ENCODE results near the gene C8A.

C8A gene

DNA sequence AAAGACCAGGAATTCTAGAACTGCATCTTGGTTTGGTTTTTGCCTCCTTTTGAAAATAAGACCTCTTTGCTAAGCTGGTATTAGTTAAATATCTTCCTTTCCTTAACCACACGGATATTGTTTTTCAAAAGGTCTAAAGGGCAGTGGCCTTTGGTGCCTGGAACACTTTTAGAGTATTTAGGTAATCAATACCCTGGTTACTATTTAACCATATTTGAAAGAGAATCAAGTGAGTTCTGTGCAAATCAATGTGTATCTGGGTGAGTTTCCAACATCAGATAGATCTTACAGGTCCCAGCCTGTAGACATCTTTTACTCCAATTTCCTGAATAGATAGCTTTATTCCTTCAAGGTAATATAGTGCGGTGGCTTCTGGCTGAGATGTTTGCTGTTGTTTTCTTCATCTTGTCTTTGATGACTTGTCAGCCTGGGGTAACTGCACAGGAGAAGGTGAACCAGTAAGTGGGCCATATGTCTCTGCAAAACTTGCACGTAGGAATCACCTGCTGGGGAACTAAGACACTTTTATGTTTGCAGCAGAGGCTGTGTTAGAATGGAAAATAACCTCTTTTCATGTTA is at the start of gene C8A:
C8A (plus strand) TSS at position 277 of the 579 bp plus-strand sequence; CDS start at position 382, 105 bp downstream.
- ATAC-seq (no peak), DNase-seq (no peak)
- H3K4me1 Mint-ChIP-seq = no peaks in the 10 kb centered on the region
- H3K9me3 Mint-ChIP-seq = no peaks in the 10 kb centered on the region
- no peak within 1 kb of the TSS for H3K4me3 Mint-ChIP-seq
- H3K36me3 Mint-ChIP-seq (ENCODE audit: low read depth) = no peaks in the 10 kb centered on the region
- peaks cover 4% of the 10 kb centered on the region for H3K27me3 Mint-ChIP-seq
- H3K27ac Mint-ChIP-seq = no peak within 1 kb of the TSS

DNA sequence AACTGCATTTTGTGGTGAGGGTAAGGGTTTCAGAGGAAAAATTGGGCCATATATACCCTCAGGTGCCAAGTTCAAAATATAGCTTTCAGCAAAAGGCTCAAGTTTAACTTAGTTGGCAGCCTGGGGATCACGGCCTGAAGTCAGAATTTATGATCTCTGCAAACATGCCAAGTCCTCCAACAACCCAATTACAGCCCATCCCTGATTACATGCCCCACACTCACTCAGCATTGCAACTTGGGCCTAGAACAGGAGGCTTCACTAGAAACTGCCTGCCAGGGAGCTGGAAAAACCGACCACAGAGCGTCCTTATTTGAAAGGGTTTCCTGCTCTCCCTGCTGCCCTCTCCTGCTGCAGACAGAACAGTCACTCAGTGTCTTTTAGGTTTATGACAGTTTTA is 47.8 kb upstream of the C8A start:
- Mint-ChIP-seq H3K36me3 (ENCODE audit: low read depth) (no peaks in the 10 kb centered on the region), H3K27me3 (peaks cover 13% of the 10 kb centered on the region), H3K4me1 (no peaks in the 10 kb centered on the region), H3K4me3 (no peak overlapping the region), H3K9me3 (no peaks in the 10 kb centered on the region), H3K27ac (no peak overlapping the region)
- DNase-seq (no peak), ATAC-seq (no peak)

DNA sequence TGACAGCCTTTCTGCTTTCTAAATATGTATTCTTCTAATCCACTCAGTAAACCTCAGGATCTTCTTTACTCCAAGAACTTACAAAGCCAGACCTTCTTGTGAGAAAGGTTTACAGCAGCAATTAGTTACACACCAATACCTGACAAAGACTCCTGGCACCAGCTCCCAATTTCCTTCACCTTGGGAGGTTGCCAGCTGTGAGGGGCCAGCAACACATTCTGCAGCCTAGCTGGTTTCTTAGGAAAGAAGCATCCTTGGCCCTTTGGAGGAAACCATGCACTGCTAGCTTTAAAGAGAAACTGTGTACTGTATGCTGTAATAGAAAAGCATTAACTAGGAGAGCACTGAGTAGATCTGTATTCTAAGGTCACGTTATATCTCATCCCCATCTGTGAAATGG is 46.2 kb upstream of the C8A start:
- no peak overlapping the region for H3K27ac Mint-ChIP-seq
- no peak for DNase-seq
- no peaks in the 10 kb centered on the region for H3K9me3 Mint-ChIP-seq
- no peak for ATAC-seq
- no peaks in the 10 kb centered on the region for H3K36me3 Mint-ChIP-seq (ENCODE audit: low read depth)
- H3K27me3 Mint-ChIP-seq = peaks cover 18% of the 10 kb centered on the region
- H3K4me3 Mint-ChIP-seq = no peak overlapping the region
- H3K4me1 Mint-ChIP-seq = no peaks in the 10 kb centered on the region

DNA sequence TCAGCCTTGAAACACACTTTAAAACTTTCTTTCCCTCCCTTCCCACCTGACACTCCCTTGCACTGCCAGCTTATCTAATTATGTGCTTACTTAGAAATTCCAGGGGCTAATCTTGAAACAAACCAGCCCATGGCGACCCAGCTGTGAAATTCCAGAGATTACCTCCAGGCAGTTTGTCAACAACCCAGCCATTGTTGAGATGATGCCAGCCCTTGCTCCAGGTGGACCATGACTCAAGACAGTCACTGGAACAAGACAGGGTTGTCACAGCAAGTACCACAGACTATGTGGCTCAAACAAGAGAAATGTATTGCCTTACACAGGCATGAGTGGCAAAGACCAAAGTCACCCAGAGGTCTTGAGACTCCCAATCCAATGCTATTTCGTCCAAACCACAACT is 43.3 kb upstream of the C8A start:
- no peak overlapping the region for H3K4me3 Mint-ChIP-seq
- H3K36me3 Mint-ChIP-seq (ENCODE audit: low read depth) = no peaks in the 10 kb centered on the region
- H3K4me1 Mint-ChIP-seq = no peaks in the 10 kb centered on the region
- H3K9me3 Mint-ChIP-seq = no peaks in the 10 kb centered on the region
- DNase-seq (no peak), ATAC-seq (no peak)
- H3K27ac Mint-ChIP-seq = no peak overlapping the region
- H3K27me3 Mint-ChIP-seq = peaks cover 26% of the 10 kb centered on the region

DNA sequence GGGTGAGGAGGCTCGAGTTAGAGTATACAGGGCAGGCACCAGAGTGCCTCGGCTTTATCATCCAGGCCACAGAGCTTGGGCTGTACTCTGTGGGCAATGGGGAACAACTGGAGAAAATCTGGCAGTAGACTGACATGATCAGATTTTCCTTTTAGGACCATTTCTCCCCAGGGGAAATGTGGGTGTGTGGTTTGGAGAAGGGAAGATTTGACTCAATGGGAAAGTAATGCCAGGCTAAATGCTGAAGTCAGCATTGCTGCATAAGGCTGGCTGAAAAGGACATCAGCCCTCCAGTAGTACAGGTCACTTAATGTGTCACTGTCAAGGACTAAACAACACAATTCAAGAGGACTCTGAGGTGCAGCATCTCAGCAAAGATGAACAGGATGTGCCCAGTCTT is 40.4 kb upstream of the C8A start:
- no peak overlapping the region for H3K4me3 Mint-ChIP-seq

DNA sequence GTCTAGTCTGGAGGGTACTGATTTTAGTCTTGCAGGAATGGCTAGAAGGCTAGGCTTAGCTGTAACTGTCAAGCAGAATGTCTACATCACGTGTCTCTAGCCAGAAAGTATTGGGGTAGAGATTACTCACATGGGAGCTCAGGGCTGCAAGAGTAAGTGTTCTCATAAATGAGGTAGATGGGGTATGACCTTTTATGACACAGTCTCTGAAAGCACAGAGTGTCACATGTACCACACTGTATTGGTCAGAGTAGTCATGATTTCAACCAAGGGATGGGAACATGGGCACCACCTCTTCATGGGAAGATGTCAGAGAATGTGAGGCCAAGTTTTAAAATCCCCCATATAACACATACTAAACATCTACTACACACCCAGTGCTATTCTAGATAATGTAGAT is 38.3 kb upstream of the C8A start:
- no peak overlapping the region for H3K27ac Mint-ChIP-seq
- H3K9me3 Mint-ChIP-seq = no peaks in the 10 kb centered on the region
- ATAC-seq (peak; percentile 30), DNase-seq (no peak)
- H3K4me1 Mint-ChIP-seq = no peaks in the 10 kb centered on the region
- H3K36me3 Mint-ChIP-seq (ENCODE audit: low read depth) = no peaks in the 10 kb centered on the region
- no peak overlapping the region for H3K4me3 Mint-ChIP-seq
- peaks cover 20% of the 10 kb centered on the region for H3K27me3 Mint-ChIP-seq

More for the DNA sequence above, 40.4 kb upstream of the C8A start:
- Mint-ChIP-seq H3K27ac (no peak overlapping the region), H3K9me3 (no peaks in the 10 kb centered on the region), H3K36me3 (ENCODE audit: low read depth) (no peaks in the 10 kb centered on the region), H3K4me1 (no peaks in the 10 kb centered on the region), H3K27me3 (peaks cover 24% of the 10 kb centered on the region)
- no peak for DNase-seq
- no peak for ATAC-seq

DNA sequence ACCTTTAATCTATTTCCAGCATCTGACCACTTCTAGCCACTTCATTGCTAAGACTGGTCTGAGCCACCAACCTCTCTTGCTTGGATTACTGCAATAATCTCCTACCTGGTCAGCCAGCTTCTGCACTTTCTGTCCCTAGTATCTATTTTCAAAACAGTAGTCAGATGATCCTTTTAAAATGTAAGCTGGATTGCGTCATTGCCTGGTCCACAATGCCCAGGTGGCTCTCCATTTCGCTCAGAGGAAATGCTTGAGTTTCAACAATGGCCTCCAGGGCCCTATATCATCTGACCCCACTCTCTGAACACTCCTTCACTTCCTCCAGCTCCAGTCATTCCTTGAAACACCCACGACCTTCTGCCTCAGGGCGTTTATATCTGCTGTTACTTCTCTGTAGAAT is 37.7 kb upstream of the C8A start:
- peaks cover 22% of the 10 kb centered on the region for H3K27me3 Mint-ChIP-seq
- no peaks in the 10 kb centered on the region for H3K4me1 Mint-ChIP-seq
- H3K9me3 Mint-ChIP-seq = no peaks in the 10 kb centered on the region
- H3K36me3 Mint-ChIP-seq (ENCODE audit: low read depth) = no peaks in the 10 kb centered on the region
- ATAC-seq (no peak), DNase-seq (no peak)
- H3K4me3 Mint-ChIP-seq = no peak overlapping the region
- no peak overlapping the region for H3K27ac Mint-ChIP-seq

DNA sequence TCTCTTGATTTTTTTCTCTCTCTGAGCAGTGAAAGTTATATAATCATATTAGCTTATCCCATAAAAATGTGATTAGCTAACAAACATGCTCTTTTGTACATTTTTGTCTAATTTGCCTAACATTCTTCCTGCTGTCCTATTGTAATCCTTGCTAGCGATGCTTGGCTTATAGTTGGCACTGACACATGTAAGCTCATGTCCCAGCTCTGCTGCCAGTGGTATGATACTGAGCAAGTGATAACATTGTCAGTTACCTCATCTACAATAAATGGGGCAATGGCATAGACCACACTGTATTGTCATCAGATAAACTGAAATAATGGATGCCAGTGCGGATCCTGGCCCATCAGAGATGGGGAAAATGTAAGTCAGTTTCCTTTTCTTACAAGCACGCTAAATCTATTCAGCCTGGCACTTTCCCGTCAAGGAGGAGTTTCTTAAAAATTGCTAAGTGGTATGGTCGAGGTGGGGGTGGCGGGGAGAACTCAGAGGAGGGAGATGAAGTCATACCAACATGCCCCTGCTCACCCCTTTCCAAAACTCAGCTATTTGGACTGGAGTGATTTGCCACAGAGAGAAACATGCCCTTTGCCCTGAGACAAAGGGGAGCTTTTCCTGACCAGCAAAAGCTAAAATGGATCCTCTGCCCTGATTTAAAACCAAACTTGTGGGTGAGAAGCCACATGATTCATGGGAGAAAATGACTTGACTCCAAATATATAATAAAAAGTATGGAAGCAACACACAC is 36.7 kb upstream of the C8A start:
- Mint-ChIP-seq H3K4me3 (no peak overlapping the region), H3K9me3 (no peaks in the 10 kb centered on the region), H3K36me3 (ENCODE audit: low read depth) (no peaks in the 10 kb centered on the region), H3K27me3 (peaks cover 21% of the 10 kb centered on the region), H3K27ac (no peak overlapping the region), H3K4me1 (no peaks in the 10 kb centered on the region)
- DNase-seq = no peak
- no peak for ATAC-seq

DNA sequence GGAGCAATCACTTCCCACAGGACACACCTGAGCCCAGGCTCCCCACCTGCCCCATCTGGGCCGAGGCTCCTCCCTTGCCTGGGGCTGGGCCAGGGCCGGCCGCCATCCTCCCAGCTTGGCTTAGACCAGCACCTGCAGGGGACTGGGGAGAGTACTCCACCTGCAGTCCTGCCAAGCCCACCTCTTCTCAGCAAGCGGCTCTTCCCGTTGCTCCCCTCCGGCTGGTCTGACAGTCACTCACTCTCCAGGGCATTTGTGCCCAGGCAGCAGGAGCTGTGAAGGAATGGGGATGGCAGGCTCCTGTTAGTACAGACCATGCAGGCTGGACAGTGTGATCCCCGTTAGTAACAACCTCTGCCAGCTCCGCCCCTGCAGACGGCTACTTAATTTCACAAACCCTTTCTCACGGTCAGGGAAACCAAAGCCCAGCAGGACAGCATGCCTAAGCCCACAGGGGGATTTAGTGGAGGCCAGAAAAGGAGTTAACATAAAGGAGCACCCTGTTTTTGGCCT is 35.2 kb upstream of the C8A start, which contains the start of gene FYB2:
FYB2 (minus strand) TSS at position 18 of the 513 bp plus-strand sequence. CDS start 114 bp downstream, outside the sequence.
- Mint-ChIP-seq H3K27ac (no peak within 1 kb of the TSS), H3K27me3 (peaks cover 13% of the 10 kb centered on the region), H3K36me3 (ENCODE audit: low read depth) (no peaks in the 10 kb centered on the region), H3K4me1 (no peaks in the 10 kb centered on the region), H3K4me3 (no peak within 1 kb of the TSS), H3K9me3 (no peaks in the 10 kb centered on the region)
- no peak for ATAC-seq
- DNase-seq = no peak

DNA sequence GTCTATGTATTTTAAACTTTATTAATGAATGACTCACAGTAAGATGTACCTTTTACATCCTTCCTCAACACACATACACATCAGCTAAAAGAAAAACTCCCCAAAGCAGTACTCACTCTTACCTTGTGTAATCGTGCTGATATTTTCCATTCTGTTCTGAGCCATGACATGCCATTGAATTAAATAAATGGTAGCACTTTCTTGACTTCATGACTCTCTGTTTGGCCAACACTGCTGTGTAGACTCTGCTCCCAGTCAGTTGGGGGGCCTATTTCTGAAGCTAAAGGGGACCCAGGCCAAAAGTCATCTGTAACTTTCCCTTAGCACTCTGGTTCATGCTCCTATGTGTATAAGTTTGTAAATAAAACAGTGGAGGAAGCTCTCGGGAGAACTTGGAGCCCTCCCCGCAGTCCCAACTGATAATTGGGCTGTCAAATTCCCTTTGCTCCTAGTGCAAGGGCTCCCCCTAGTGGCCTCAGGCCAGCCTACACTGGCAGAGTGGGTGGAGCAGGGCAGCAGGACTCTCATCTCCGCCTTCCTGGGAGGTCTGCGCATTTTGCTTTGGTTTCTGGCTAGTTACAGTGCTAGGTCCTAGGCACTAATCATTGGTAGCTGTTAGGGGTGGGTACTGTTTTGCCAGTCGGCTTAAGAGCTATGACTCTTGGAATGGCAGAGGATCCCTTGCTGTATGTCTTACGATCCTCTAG is 33.7 kb upstream of the C8A start:
- no peaks in the 10 kb centered on the region for H3K4me1 Mint-ChIP-seq
- no peaks in the 10 kb centered on the region for H3K9me3 Mint-ChIP-seq
- ATAC-seq (peak; percentile 67), DNase-seq (peak; percentile 81)
- H3K4me3 Mint-ChIP-seq = no peak overlapping the region
- no peaks in the 10 kb centered on the region for H3K36me3 Mint-ChIP-seq (ENCODE audit: low read depth)
- no peak overlapping the region for H3K27ac Mint-ChIP-seq
- peaks cover 13% of the 10 kb centered on the region for H3K27me3 Mint-ChIP-seq

DNA sequence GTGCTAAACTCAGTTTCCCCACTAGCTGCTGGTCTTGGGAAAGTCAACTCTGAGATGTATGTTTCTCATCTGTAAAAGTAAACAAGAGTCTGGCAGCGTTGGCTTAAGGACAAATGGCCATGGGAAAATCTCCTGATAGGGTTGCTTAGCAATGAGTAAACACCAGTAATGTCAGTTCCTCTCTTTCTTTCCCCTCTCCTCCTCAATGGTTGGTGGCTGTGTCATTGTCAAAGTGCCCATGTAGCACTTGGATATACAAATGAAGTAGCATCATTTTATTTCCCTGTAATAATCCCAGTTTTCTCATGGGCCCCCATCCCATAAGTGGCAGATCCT is 33.2 kb upstream of the C8A start:
- Mint-ChIP-seq H3K9me3 (no peaks in the 10 kb centered on the region), H3K36me3 (ENCODE audit: low read depth) (no peaks in the 10 kb centered on the region), H3K27me3 (peaks cover 13% of the 10 kb centered on the region), H3K27ac (no peak overlapping the region), H3K4me1 (no peaks in the 10 kb centered on the region), H3K4me3 (no peak overlapping the region)
- no peak for DNase-seq
- no peak for ATAC-seq

DNA sequence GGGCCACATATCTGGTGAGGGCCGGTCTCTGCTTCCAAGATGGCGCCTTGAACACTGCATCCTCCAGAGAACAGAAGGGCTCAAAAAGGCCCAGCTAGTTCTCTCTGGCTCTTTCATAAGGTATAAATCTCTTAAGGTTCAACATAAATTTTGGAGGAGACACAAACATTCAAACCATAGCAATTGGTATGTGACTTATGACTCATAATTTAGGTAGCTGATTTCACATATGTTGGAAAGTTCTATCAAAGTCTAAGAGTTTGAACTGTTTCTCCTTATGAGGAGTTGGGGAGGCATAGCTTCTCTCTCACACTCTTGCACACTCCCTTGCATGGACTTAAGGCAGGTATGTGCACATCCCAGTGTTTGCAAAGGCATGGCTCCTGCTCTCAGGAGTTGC is 30.3 kb upstream of the C8A start:
- H3K9me3 Mint-ChIP-seq = no peaks in the 10 kb centered on the region
- no peak overlapping the region for H3K4me3 Mint-ChIP-seq
- ATAC-seq (no peak), DNase-seq (no peak)
- no peak overlapping the region for H3K27ac Mint-ChIP-seq
- H3K36me3 Mint-ChIP-seq (ENCODE audit: low read depth) = no peaks in the 10 kb centered on the region
- H3K4me1 Mint-ChIP-seq = no peaks in the 10 kb centered on the region
- H3K27me3 Mint-ChIP-seq = peaks cover 16% of the 10 kb centered on the region

DNA sequence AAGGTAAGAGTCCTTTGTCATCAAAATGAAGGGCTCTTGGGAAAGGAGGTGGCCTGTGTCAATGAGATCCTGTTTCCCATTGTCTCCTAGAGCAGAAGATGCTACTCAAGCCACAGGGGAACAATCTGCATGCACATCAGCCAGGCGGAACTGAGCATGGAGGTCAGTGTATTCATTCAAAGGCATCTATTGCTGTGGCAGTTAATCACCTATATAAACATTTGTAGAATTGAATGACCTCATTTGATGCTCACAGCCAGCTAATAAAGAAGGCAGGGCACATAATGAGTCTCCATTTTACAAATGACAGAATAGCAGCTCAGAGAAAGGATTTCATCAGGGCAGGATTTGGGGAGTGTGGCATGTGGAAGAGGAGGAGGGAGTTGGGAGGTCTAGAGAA is 29.7 kb upstream of the C8A start:
- peaks cover 20% of the 10 kb centered on the region for H3K27me3 Mint-ChIP-seq

DNA sequence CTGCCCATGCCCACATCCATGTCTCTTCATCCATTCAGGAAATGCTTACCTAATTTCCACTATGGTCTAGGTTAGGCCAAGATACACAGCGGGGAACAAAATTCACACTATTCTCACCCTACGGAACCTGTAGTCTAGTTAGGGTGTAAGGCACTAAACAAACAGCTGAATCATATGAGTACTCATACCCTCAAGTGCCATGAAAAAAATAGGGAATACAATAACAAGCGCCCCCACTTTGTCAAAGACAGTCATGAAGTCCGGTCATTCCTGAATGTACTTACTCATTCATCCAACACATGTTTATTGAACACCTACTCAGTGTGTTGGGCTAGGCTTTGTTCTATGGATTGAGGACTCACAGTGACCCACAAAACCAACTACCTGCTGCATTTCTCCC is 29.2 kb upstream of the C8A start:
- no peak overlapping the region for H3K4me3 Mint-ChIP-seq
- H3K4me1 Mint-ChIP-seq = no peaks in the 10 kb centered on the region
- no peaks in the 10 kb centered on the region for H3K36me3 Mint-ChIP-seq (ENCODE audit: low read depth)
- no peaks in the 10 kb centered on the region for H3K9me3 Mint-ChIP-seq
- peaks cover 20% of the 10 kb centered on the region for H3K27me3 Mint-ChIP-seq
- ATAC-seq (no peak), DNase-seq (no peak)
- H3K27ac Mint-ChIP-seq = no peak overlapping the region

More for the DNA sequence above, 29.7 kb upstream of the C8A start:
- Mint-ChIP-seq H3K9me3 (no peaks in the 10 kb centered on the region), H3K36me3 (ENCODE audit: low read depth) (no peaks in the 10 kb centered on the region), H3K4me1 (no peaks in the 10 kb centered on the region), H3K4me3 (no peak overlapping the region), H3K27ac (no peak overlapping the region)
- no peak for DNase-seq
- no peak for ATAC-seq

DNA sequence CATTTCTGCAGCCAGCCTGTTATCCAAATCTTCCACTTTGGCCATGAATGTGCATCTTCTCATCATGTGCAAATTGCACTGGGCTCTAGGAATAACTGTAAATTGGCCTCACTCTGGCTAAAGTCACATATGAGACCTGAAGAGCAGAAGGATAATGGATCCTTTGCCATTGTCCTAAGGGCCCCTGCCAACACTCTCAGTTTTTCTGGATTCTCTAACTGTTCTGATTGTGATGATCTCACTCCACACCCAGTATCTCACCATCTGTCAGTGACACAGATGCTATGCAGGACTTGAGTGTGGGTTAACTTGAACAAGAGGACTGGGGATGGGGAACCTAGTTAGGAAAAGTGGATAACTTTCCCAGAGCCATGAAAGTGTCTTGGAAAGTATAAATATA is 26.9 kb upstream of the C8A start:
- no peaks in the 10 kb centered on the region for H3K9me3 Mint-ChIP-seq
- no peaks in the 10 kb centered on the region for H3K36me3 Mint-ChIP-seq (ENCODE audit: low read depth)
- no peak overlapping the region for H3K27ac Mint-ChIP-seq
- H3K4me1 Mint-ChIP-seq = peaks cover 5% of the 10 kb centered on the region
- peaks cover 17% of the 10 kb centered on the region for H3K27me3 Mint-ChIP-seq
- ATAC-seq (no peak), DNase-seq (no peak)
- no peak overlapping the region for H3K4me3 Mint-ChIP-seq
